ENCODE data around the gene RADIL.

Gene RADIL

GRCh38 chr7:4851459-4852422 is 31.8 kb downstream of the RADIL start:
- DNase-seq: no peak

GRCh38 chr7:4850262-4850795 is 33.2 kb downstream of the RADIL start:
- no peak for DNase-seq

DNA sequence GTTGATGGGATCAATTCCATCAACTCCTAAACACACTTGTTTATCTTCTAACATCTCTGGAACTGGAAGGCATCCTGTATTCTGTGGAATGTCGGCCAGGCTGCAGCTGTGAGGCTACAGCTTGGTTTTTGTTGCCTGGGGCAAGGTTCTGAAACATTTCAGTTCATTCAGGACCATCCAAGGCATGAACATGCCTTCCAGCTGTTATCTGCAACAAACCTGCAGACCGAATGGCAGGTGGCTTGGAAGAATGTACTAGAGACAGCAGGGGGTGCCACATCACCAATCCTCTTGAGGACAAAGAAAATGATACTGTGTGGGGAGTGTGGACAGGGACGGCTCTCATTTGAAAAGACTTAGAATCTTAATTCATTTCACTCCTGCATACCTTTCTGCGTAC is 34.1 kb downstream of the RADIL start:
- DNase-seq: no peak

DNA sequence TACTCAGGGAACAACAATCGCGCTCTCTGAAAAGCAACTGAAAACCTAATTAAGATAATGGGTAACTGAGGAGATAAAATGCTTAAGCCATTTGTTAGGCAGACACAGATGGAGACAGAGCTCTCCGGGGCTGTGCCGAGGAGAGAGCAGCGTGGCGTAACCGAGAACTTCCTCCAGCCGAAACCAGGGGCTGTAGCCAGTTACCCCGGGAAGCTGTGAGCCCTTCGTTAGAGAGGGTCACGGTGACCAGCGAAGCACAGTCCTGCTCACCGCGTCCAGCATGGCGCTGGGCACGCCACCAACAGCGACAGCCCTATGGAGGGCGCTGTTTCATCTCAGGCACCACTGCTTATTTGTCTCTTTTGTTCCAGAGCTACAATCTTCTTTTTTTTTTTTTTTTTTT is 37.8 kb downstream of the RADIL start:
- no peak for DNase-seq

DNA sequence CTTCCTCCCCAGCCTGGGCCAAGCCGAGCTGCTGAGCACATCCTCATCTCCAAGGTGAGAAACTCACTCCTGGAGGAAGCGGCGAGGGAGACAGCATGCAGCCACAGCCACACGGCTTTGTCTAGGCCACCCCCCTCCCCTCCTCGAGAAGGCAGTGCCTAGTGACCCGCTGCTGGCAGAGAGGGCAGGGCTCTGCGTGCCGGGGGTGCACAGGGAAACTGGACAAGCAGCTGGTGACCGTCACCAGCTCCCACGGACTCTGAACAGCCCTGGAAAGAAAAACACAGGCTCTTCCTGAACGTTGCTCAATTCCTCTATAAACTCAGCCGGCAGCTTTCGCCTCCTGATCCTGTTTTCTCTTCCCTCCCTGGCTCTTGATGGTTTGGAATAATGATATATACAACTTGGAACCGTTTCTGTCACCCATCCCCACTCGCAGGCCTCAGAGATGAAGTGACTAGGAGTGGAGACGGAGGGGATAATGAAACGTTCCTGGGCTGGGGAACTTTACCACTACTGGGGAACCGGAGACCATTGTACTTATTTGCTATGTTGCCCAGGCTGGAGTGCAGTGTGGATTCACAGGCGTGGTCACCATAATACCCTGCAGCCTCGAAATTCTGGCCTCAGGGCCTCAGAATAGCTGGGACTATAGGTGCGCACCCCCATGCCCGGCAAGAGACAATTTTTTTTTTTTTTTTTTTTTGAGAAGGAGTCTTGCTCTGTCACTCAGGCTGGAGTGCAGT is 41.0 kb downstream of the RADIL start:
- no peak for DNase-seq

GRCh38 chr7:4841836-4842235 is 41.7 kb downstream of the RADIL start:
- DNase-seq: no peak

GRCh38 chr7:4841007-4841784 is 42.3 kb downstream of the RADIL start:
- no peak for DNase-seq

- no peak for DNase-seq
These were observed 43.4 kb downstream of the RADIL start for GRCh38 chr7:4840079-4840501.

DNA sequence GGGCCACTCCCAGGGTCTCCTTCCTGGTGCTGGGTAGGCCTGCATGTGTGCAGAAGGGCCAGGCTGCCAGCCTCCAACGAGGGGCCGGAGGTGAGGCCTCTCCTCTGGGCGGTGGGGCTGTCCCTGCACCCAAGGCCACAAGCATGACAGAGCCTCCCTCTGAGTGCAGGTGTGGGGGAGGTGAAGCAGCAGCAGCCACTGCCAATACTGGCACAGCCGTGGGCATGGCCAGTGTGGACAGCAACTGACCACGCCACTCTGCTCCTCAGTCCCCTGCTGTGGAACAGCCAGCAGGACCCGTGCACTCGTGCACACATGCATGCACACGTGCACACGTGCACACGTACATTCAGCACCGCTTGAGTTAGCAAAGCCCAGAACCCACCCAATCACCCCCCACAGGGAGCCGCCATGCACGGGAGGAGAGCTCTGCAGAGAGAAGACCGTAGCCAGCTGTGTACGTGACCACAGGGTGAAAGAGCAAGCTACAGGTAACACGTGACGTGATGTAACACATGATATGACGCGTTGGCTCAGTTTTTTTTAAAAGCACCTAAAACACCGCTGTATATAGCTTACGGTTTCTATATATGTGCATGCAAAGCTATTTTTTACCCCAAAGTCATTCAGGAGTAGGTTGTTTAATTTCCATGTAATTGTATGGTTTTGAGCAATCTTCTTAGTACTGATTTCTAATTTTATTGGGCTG is 44.7 kb downstream of the RADIL start:
- DNase-seq: no peak

DNA sequence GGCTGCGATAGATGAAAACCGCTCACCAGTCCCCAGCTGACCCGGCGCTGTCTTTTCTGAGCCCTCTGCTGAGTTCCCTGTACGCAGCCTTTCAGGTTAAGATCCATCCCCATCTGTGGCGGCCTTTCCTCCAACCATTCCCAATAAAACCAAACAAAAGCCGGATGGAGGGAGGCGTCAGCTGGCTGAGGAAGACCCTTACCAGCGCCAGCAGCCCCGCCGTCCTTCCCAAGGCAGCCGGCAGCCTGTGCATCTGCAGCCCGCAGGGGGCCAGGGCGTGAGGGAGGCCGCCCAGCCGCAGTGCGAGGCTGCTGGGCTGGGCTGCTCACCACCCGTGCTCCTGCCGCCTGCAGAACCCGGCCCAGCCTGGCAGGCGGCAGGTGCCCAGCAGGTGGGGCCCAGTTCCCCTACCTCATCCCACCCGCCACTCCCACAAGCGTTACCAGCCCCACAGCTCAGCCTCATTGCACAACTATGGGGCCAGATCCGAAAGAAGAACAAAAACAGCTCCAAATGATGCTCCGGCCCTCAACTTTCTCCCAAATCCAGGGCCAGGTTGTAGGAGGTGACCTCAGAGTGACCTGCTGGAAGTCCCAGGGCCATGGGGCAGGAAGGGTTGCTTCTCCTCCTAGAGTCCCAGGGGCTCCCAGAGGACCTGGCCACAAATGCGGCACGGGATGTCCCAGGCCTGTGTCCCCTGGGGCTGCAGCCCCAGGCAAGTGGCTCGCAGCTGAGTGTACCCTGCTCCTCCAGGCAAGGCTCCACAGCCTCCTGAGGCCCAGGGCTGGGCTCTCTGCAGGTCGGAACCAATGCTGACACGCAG is 45.5 kb downstream of the RADIL start:
- DNase-seq: no peak

DNA sequence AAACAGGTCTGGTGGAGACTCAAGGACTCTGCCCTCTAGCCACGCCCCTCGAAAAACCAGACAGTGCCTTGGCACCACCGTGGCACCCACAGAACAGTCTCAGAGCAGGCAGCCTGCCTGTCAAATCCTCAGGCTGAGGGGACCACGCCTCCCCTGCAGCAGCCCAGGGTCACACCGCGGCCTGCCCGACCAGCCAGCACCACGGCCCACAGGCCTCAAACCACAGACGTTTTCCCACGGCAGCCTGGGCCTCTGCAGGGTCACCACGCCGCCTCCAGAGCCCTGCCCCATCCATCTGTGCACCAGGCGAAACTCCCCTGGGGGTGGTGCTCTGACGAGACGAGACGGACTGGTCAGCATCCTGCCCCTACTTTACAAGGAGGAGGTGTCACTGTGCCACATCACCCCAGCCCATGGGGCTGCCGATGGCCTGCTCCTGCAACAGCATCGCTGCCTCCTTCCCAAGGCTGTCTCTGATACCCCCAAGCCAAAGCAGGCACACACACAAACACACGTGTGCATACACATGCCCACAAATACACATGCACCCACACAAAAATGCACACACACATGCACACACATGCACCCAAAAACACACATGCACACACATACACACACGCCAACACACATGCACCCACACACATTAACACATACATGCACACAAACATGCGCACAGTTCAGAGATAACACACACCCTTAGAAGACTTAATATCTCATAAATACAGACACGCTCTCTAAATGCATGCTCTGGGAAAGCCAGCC is 46.3 kb downstream of the RADIL start:
- no peak for DNase-seq

- DNase-seq: no peak
These were observed 47.3 kb downstream of the RADIL start for GRCh38 chr7:4836206-4836661.

DNA sequence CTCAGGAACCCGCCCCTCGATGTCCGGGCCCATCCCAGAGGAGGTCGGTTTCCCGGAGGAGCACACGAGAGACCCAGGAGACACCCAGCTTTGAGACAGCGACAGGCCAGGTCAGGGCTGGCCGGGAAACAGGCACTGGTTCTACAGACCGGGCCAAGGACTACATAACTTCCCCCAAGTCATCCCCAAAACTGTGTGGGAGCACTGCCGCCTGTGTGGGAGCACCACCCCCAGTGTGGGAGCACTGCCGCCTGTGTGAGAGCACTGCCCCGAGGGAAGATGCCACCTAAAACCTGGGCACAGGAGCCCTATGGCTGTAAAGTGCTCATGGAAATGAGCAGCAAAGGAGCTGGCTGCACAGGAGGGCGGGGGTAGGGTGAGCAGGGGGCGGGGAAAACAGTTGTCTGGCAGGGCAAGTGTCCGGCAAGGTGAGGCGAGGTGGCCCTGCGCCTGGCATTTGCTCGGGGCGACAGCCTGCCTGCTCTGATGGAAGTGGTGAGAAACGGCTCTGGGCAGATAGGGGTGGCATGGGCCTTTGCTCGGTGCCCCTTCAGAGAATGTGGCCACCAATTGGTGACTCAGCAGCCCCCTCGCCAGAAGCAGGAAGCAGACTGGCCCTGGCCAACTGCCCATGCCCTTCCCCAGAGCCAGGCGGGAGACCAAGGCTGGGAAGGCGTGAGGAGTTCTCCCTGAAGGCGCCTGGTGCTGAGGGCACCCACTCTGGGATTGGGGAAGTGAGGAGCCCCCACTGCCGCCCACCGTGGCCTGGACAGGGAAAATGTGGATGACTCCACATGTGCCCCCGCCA is 47.9 kb downstream of the RADIL start:
- no peak for DNase-seq

GRCh38 chr7:4834601-4835397 is 48.7 kb downstream of the RADIL start:
- DNase-seq: no peak

DNA sequence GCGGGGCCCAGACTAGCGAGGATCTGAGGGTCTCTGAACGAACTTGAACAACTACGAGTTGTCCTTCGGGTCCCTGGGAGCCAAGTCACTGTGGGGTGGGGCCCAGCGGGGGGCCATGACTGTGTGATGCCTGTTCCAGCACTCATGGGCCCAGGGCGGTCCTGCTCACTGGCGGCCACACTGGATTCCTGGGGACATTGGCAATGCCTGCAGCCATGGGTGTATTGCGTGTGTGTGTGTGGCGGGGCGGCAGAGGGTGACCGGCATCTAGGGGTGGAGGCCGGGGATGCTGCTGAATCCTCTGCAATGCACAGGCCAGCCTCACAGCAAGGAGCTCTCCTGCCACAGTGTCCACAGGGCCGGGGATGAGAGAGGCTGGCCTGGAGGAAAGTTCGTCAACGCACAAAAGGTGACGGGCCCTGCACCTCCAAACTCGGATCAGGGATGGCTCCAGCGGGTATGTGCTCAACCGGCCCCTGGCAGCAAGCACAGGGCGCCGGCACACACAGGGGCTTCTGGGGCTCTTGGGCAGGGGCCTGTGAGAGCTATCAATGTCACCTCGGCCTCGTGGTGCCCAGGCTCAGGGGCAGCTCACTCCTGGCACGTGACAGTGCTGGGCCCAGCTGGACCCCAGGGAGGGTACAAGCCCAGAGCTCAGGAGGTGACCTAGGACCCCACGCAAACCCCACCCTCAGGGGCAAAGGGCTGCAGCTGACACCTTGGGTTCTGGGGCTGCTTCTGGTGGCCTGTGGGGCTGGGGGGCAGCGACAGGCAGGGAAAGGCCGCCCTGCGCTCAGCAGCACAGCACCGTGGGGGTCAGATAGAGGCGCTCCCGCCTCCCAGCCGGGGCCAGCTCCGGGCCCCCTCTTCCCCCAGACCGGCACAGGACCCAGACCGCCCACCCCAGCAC is 49.6 kb downstream of the RADIL start:
- DNase-seq: no peak

DNA sequence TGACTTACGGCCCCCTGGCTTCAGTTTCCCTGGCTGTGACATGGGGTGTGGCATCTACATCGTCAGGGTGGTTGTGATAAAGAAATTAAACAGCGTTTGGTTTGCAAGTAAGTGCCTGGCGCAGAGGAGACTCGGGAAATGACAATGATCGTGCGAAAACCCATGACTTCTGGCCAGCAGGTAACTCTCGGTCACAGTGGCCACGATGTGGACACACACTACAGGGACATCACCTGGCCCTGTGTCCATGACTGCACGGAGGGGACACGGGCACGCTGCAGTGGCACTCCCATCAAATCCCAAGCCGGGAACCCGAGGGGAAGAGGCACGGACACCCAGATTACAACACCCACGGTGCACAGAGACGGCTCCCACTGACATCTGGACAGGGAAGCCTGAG is 50.3 kb downstream of the RADIL start:
- no peak for DNase-seq

- DNase-seq: no peak
These were observed 50.8 kb downstream of the RADIL start for GRCh38 chr7:4832711-4833110.

All from activated T-cell treated with anti-CD3 and anti-CD28 coated beads, Interleukin-2, amount 50 U/mL, for 1 hour (primary cell).